ENCODE data around the gene ACP3. TPM values are rescaled to one million over a fixed set of nuclear protein-coding genes. Genes with fewer than 3 reads are reported as not detected.
"Not testable (repeated sequence)": the region's sequence is repeated elsewhere in the genome, so short reads cannot be mapped to it uniquely, and the experiment has no call there.

Gene ACP3
- total RNA-seq, 1 donor from 2014 or later, result not detected

DNA sequence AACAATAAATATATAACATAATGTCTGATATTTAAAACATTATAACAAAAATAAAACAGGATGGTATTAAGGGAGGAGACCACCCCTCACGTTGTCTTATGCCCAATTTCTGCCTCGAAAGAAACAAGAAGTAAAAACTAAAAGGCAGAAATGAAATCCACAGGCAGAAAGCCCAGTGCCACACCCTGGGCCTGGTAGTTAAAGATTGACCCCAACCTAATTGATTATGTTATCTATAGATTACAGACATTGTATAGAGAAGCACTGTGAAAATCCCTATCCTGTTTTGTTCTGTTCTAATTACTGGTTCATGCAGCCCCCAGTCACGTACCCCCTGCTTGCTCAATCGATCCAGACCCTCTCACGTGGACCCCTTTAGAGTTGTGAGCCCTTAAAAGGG lies 22.3 kb upstream of the ACP3 start:
- H3K4me3 Mint-ChIP-seq (ENCODE audit: unreplicated experiment), result no peak overlapping the region
- DNase-seq (ENCODE audit: low spot score), result no peak
- peaks cover 9% of the 10 kb centered on the region for H3K27me3 Mint-ChIP-seq (ENCODE audit: low read depth)
- H3K36me3 Mint-ChIP-seq (ENCODE audit: low read depth), result no peaks in the 10 kb centered on the region
- no peak overlapping the region for H3K27ac Mint-ChIP-seq (ENCODE audit: unreplicated experiment)
- peaks cover 9% of the 10 kb centered on the region for H3K9me3 Mint-ChIP-seq (ENCODE audit: low read depth)
- no peaks in the 10 kb centered on the region for H3K4me1 Mint-ChIP-seq (ENCODE audit: low read depth)
- TF ChIP-seq, protein P1, sequence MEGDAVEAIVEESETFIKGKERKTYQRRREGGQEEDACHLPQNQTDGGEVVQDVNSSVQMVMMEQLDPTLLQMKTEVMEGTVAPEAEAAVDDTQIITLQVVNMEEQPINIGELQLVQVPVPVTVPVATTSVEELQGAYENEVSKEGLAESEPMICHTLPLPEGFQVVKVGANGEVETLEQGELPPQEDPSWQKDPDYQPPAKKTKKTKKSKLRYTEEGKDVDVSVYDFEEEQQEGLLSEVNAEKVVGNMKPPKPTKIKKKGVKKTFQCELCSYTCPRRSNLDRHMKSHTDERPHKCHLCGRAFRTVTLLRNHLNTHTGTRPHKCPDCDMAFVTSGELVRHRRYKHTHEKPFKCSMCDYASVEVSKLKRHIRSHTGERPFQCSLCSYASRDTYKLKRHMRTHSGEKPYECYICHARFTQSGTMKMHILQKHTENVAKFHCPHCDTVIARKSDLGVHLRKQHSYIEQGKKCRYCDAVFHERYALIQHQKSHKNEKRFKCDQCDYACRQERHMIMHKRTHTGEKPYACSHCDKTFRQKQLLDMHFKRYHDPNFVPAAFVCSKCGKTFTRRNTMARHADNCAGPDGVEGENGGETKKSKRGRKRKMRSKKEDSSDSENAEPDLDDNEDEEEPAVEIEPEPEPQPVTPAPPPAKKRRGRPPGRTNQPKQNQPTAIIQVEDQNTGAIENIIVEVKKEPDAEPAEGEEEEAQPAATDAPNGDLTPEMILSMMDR (IDR thresholded peaks at IDR 0.05), result no peak

DNA sequence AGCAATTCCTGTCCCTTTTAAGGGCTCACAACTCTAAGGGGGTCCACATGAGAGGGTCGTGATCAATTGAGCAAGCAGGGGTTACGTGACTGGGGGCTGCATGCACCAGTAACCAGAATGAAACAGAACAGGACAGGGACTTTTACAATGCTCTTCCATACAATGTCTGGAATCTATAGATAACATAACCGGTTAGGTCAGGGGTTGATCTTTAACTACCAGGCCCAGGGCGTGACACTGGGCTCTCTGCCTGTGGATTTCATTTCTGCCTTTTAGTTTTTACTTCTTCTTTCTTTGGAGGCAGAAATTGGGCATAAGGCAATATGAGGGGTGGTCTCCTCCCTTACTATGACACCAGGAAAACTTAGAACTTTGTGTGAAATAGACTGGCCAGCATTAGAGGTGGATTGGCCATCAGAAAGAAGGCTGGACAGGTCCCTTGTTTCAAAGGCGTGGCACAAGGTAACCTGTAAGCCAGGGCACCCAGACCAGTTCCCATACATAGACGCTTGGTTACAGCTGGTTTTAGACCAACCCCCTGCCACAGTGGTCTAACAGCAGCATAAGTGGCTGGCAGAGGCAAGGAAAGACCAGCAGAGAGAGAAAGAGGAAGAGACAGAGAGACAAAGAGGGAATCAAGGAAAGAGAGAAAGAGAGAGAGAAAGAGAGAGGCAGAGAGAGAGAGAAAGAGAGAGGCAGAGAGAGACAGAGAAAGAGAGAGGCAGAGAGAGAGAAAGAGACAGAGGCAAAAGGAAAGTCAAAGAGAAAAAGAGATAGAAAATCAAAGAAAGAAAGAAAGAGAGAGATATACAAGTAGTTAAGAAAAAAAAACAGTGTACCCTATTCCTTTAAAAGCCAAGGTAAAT lies 13.6 kb upstream of the ACP3 start:
- peaks cover 23% of the 10 kb centered on the region for H3K27me3 Mint-ChIP-seq (ENCODE audit: low read depth)
- not testable (repeated sequence) for H3K4me3 Mint-ChIP-seq (ENCODE audit: unreplicated experiment); H3K9me3 Mint-ChIP-seq (ENCODE audit: low read depth); H3K27ac Mint-ChIP-seq (ENCODE audit: unreplicated experiment); H3K36me3 Mint-ChIP-seq (ENCODE audit: low read depth); DNase-seq (ENCODE audit: low spot score); H3K4me1 Mint-ChIP-seq (ENCODE audit: low read depth)

DNA sequence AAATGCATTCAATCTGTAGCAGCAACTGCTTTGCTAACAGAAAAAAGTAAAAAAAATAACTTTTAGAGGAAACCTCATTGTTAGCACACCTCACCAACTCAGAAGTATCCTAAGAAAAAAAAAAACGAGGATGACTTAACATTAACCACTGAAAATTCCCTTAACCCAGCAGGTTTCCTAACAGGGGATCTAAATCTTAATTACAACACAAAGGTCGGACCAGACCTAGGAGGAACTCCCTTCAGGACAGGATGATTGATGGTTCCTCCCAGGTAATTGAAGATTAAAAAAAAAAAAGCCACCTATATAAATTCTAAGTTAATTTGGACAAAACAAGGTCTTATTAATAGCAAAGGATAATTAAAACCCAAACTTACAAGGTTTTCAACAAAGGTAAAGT lies 12.9 kb upstream of the ACP3 start:
- H3K4me1 Mint-ChIP-seq (ENCODE audit: low read depth); H3K36me3 Mint-ChIP-seq (ENCODE audit: low read depth); H3K4me3 Mint-ChIP-seq (ENCODE audit: unreplicated experiment); H3K9me3 Mint-ChIP-seq (ENCODE audit: low read depth); DNase-seq (ENCODE audit: low spot score); H3K27ac Mint-ChIP-seq (ENCODE audit: unreplicated experiment): not testable (repeated sequence)
- peaks cover 26% of the 10 kb centered on the region for H3K27me3 Mint-ChIP-seq (ENCODE audit: low read depth)

DNA sequence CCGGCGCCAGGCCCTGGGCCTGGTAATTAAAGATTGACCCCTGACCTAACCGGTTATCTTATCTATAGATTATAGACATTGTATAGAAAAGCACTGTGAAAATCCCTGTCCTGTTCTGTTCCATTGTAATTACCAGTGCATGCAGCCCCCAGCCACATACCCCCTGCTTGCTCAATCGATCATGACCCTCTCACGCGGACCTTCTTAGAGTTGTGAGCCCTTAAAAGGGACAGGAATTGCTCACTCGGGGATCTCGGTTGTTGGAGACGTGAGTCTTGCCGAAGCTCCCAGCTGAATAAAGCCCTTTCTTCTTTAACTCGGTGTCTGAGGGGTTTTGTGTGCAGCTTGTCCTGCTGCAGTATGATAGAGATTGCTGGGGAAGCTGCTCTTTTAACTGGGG lies 7.2 kb upstream of the ACP3 start:
- peaks cover 14% of the 10 kb centered on the region for H3K27me3 Mint-ChIP-seq (ENCODE audit: low read depth)
- not testable (repeated sequence) for H3K9me3 Mint-ChIP-seq (ENCODE audit: low read depth); H3K27ac Mint-ChIP-seq (ENCODE audit: unreplicated experiment); DNase-seq (ENCODE audit: low spot score); H3K4me1 Mint-ChIP-seq (ENCODE audit: low read depth); H3K36me3 Mint-ChIP-seq (ENCODE audit: low read depth); H3K4me3 Mint-ChIP-seq (ENCODE audit: unreplicated experiment)

DNA sequence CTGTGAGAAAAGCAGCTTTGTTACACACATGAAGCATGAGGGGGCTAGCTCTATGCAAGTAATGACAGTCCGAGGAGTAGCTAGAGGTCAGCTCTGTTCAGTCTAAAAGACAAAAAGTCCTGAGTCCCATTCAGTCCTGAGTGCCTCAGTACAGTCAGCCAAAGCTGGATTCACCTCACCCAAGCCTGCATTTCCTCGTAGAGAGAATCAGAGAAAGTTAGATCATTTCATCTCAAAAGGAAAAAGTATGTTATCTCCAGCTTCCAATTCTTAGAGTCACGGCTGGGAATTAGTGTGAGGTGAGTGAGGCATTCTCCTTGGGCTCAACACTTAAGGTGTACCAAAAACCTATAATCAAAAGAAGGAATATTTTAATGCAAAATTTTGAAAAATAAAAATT lies 5.9 kb upstream of the ACP3 start:
- no peaks in the 10 kb centered on the region for H3K4me1 Mint-ChIP-seq (ENCODE audit: low read depth)
- no peak for DNase-seq (ENCODE audit: low spot score)
- H3K27me3 Mint-ChIP-seq (ENCODE audit: low read depth), result peaks cover 5% of the 10 kb centered on the region
- H3K36me3 Mint-ChIP-seq (ENCODE audit: low read depth), result no peaks in the 10 kb centered on the region
- no peak overlapping the region for H3K4me3 Mint-ChIP-seq (ENCODE audit: unreplicated experiment)
- no peak overlapping the region for H3K27ac Mint-ChIP-seq (ENCODE audit: unreplicated experiment)
- no peaks in the 10 kb centered on the region for H3K9me3 Mint-ChIP-seq (ENCODE audit: low read depth)
- TF ChIP-seq, protein P1 (IDR thresholded peaks at IDR 0.05), result no peak

DNA sequence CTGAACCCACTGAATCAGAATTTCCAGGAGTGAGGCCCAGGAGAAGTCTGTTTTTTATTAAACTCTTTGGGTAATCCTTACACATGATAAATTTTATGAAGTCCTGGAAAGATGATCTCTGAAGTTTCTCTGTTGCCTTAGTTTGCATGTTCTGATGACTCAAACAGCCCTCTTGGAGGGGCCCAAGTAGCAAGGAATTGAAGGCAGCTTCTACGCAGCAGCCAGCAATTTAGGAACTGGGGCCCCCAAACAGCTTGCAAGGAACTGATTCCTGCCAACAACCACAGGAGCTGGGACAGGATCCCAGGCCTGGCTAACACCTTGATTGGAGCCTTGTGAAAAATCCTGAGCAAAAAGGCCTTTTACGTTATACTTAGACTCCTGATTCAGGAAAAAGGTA lies 5.4 kb upstream of the ACP3 start:
- Mint-ChIP-seq H3K4me3 (ENCODE audit: unreplicated experiment) (no peak overlapping the region), H3K27ac (ENCODE audit: unreplicated experiment) (no peak overlapping the region), H3K4me1 (ENCODE audit: low read depth) (no peaks in the 10 kb centered on the region), H3K36me3 (ENCODE audit: low read depth) (no peaks in the 10 kb centered on the region), H3K27me3 (ENCODE audit: low read depth) (peaks cover 5% of the 10 kb centered on the region), H3K9me3 (ENCODE audit: low read depth) (no peaks in the 10 kb centered on the region)
- TF ChIP-seq, protein P1 (IDR thresholded peaks at IDR 0.05), result no peak
- DNase-seq (ENCODE audit: low spot score), result no peak

DNA sequence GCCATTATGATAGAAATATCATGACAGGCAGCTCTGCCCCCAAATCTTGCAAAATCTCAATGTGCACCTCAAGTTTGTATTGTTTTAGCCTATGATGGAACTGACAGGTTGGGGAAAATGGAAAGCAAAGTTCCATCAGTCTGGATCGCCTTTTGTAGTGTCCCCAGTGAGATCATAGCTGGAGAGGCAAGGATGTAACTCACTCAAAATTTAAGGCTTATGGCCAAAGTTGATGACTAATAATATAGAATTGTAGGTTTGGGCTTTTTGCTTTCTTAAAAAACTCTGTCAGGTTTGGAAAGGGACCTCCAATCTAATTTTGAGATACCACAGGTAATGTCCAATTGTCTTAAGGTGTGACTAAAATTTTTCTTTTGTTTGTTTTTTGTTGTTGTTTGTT lies 1.4 kb upstream of the ACP3 start:
- no peak overlapping the region for H3K27ac Mint-ChIP-seq (ENCODE audit: unreplicated experiment)
- peaks cover 10% of the 10 kb centered on the region for H3K27me3 Mint-ChIP-seq (ENCODE audit: low read depth)
- no peak overlapping the region for H3K4me3 Mint-ChIP-seq (ENCODE audit: unreplicated experiment)

More for the DNA sequence above, 1.4 kb upstream of the ACP3 start:
- peaks cover 7% of the 10 kb centered on the region for H3K4me1 Mint-ChIP-seq (ENCODE audit: low read depth)
- TF ChIP-seq, protein P1 (IDR thresholded peaks at IDR 0.05), result no peak
- no peaks in the 10 kb centered on the region for H3K36me3 Mint-ChIP-seq (ENCODE audit: low read depth)
- H3K9me3 Mint-ChIP-seq (ENCODE audit: low read depth), result no peaks in the 10 kb centered on the region
- DNase-seq (ENCODE audit: low spot score), result no peak

Data from chondrocyte (in vitro differentiated cells).